ENCODE data around the gene ESPN. TPM values are rescaled to one million over a fixed set of nuclear protein-coding genes. Genes with fewer than 3 reads are reported as not detected.

Gene ESPN
- total and polyA plus RNA-seq, 10 donors, result 0.26 to 6.0 (median 0.54) TPM; not detected in 1

DNA sequence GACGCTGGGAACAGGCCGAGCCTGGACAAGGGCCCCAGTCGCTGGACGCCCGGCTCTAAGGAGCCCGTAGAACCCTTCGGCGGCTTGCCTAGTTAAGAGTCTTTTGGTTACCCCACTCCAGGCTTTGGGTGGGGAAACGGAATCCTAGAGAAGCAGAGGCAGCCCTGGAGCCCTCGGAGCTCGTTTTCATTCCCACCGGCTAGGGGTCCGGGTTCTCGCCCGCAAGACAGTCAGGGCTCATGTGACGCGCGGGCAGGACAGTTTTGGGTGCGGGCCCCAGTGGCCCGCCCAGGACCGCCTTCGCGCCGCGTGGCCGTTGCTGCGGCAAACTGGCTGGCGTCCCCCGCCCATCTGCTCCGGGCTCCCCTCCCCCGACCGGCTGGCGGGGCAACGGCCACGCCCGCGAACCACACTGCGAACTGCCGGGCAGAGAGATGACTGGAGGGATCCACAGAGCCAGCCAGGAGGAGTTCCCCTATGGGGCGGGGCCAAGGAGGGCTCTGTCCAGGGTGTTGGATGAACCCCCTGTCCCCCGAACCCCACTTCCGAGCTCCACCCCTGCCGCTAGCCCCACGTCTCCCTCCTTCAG, 4.0 kb upstream of the ESPN start:
- peaks cover 23 to 100% (median 92%) of the 10 kb centered on the region in 7 donors for H3K27me3 ChIP-seq (replicated peaks in 1 of 7)
- peak overlapping the region in 6 of 8 donors; percentile 30 to 68 (median 34) for H3K4me3 ChIP-seq
- H3K9me3 ChIP-seq, result no peaks in the 10 kb centered on the region
- peaks cover 28 to 61% (median 52%) of the 10 kb centered on the region in 6 donors for H3K4me1 ChIP-seq
- no peaks in the 10 kb centered on the region for H3K36me3 ChIP-seq
- DNase-seq, result no peak
- WGBS, 5 donors, result 5 to 9% (median 7%) methylated on average over 9 to 44 of the region's 44 CpGs
- no peak for TF ChIP-seq POLR2AphosphoS5 (IDR thresholded peaks at IDR 0.05)
- TF ChIP-seq POLR2A (IDR thresholded peaks at IDR 0.05), result no peak
- TF ChIP-seq, protein P1, sequence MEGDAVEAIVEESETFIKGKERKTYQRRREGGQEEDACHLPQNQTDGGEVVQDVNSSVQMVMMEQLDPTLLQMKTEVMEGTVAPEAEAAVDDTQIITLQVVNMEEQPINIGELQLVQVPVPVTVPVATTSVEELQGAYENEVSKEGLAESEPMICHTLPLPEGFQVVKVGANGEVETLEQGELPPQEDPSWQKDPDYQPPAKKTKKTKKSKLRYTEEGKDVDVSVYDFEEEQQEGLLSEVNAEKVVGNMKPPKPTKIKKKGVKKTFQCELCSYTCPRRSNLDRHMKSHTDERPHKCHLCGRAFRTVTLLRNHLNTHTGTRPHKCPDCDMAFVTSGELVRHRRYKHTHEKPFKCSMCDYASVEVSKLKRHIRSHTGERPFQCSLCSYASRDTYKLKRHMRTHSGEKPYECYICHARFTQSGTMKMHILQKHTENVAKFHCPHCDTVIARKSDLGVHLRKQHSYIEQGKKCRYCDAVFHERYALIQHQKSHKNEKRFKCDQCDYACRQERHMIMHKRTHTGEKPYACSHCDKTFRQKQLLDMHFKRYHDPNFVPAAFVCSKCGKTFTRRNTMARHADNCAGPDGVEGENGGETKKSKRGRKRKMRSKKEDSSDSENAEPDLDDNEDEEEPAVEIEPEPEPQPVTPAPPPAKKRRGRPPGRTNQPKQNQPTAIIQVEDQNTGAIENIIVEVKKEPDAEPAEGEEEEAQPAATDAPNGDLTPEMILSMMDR (IDR thresholded peaks at IDR 0.05 in 8 of 11, conservative IDR thresholded peaks at IDR 0.05 in 3 of 11), result no peak
- no peak overlapping the region for H3K27ac ChIP-seq
- intact Hi-C loops (cut with DNase I; ENCODE audit: low total_unique reads), result no loop called here

DNA sequence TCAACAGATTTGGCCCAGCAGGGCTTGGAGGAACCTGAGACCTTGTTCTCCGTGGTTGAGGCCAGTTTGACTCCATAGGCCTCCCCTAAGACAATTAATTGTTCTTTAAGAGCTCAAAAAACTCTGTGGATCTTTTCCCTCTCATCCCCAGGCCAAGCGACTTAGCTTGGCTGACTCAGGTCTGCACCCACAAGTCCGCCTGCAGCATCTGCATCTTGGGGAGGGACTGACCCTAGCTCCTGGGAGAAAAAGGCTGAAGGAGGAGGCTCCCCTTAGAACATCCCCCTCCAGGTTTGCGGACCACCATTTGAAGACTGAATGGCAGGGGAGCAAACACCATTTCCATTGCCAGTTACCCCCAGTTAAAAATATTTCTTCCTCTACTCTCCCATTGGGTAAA, 3.3 kb upstream of the ESPN start:
- intact Hi-C loops (cut with DNase I; ENCODE audit: low total_unique reads), result no loop called here
- peaks cover 23 to 100% (median 92%) of the 10 kb centered on the region in 7 donors for H3K27me3 ChIP-seq (replicated peaks in 1 of 7)

DNA sequence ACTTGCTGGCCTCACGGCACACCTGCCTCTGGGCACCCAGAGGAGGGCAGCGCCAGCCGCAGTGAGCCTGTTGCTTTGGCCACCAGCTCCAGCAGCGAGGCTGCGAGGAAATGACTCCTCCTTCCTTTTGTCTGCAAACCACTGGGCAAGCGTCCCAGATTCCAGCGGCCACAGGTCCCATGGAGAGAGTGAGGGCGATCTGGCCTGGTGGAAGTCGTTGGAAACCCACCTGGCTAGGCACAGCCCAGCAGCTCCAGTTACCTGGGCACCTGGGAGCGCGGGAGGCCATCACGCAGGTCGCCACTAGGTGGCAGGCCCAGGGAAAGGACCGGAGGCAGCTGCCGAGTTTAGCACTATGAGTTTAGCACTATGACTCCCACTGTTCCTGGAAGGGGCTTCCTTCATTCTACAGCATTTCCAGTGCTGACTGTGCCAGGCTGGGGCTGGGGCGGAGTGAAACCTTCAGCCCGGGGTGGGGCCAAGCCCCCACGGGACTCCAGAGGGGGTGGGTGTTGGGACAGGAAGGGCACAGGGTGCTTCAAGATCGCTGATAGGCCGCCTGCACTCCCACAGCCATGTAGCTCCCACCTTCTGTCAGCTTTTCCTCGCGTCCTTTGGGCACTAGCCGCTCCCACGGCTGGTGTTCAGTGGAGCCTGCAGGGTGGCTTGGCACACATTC, 1.1 kb upstream of the ESPN start:
- no peaks in the 10 kb centered on the region for H3K9me3 ChIP-seq
- DNase-seq, result peak; percentile 87
- intact Hi-C loops (cut with DNase I; ENCODE audit: low total_unique reads), result no loop called here
- peaks cover 28 to 59% (median 51%) of the 10 kb centered on the region in 6 donors for H3K4me1 ChIP-seq
- H3K4me3 ChIP-seq, result peak overlapping the region in 4 of 8 donors; percentile 0 to 70 (median 20)
- WGBS, 5 donors, result 6 to 12% (median 7%) methylated on average over 13 to 24 of the region's 24 CpGs
- no peak overlapping the region for H3K27ac ChIP-seq
- peaks cover 23 to 100% (median 76%) of the 10 kb centered on the region in 7 donors for H3K27me3 ChIP-seq (replicated peaks in 1 of 7)
- TF ChIP-seq, protein P1 (IDR thresholded peaks at IDR 0.05 in 8 of 11, conservative IDR thresholded peaks at IDR 0.05 in 3 of 11), result peak; percentile 10 to 81 (median 62)
- TF ChIP-seq POLR2AphosphoS5 (IDR thresholded peaks at IDR 0.05) (peak in 1 of 3 donors; percentile 20), POLR2A (IDR thresholded peaks at IDR 0.05) (no peak)
- H3K36me3 ChIP-seq, result no peaks in the 10 kb centered on the region

More for the DNA sequence above, 3.3 kb upstream of the ESPN start:
- Histone ChIP-seq H3K4me3 (no peak overlapping the region), H3K36me3 (no peaks in the 10 kb centered on the region), H3K9me3 (no peaks in the 10 kb centered on the region), H3K4me1 (peaks cover 28 to 62% (median 52%) of the 10 kb centered on the region in 6 donors), H3K27ac (no peak overlapping the region)
- 44 to 69% (median 64%) methylated on average over 4 of the region's 4 CpGs for WGBS, 5 donors
- DNase-seq, result no peak
- TF ChIP-seq, protein P1 (IDR thresholded peaks at IDR 0.05 in 8 of 11, conservative IDR thresholded peaks at IDR 0.05 in 3 of 11), result no peak
- no peak for TF ChIP-seq POLR2A (IDR thresholded peaks at IDR 0.05)
- no peak for TF ChIP-seq POLR2AphosphoS5 (IDR thresholded peaks at IDR 0.05)

DNA sequence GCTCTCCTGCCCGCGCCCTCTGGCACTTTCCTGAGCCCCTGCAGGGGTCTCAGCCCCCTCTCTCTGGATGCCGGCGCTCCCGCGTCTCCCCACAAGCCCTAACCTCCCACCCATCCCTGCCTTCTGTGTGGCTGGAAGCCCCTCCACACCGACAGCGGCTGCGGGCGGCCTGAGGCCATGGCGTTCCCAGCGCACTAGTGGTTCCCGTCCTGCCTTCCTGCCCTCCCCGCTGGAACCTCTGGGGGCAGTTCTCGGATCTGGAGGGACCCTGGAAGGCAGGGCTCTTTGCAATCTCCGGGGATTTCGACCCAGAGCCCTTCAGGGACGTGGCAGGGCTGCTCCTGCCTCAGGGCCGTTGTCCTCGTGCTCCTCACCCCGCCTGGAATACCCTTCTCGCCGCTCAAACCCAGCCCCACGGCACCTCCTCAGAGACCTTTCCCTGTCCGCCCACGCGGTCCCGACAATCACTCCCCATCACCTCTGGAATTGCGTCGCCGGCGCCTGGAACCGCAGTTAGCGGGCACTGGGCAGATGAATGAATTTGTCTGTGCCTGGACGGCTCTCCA, 493 bp upstream of the ESPN start:
- Histone ChIP-seq H3K27me3 (replicated peaks in 1 of 7) (peaks cover 19 to 100% (median 70%) of the 10 kb centered on the region in 7 donors), H3K36me3 (no peaks in the 10 kb centered on the region), H3K27ac (no peak overlapping the region), H3K4me1 (peaks cover 27 to 53% (median 45%) of the 10 kb centered on the region in 6 donors), H3K4me3 (peak overlapping the region in 6 of 8 donors; percentile 0 to 70 (median 35)), H3K9me3 (no peaks in the 10 kb centered on the region)
- intact Hi-C loops (cut with DNase I; ENCODE audit: low total_unique reads), result no loop called here
- WGBS, 5 donors, result 7 to 21% (median 10%) methylated on average over 29 to 35 of the region's 35 CpGs
- no peak for TF ChIP-seq POLR2AphosphoS5 (IDR thresholded peaks at IDR 0.05)
- no peak for TF ChIP-seq POLR2A (IDR thresholded peaks at IDR 0.05)
- TF ChIP-seq, protein P1 (IDR thresholded peaks at IDR 0.05 in 8 of 11, conservative IDR thresholded peaks at IDR 0.05 in 3 of 11), result no peak
- DNase-seq, result no peak

All from spleen (tissue), 11 donors.